ENCODE data around the gene SGPP1. TPM values are rescaled to one million over a fixed set of nuclear protein-coding genes. Genes with fewer than 3 reads are reported as not detected.
"Not testable (repeated sequence)": the region's sequence is repeated elsewhere in the genome, so short reads cannot be mapped to it uniquely, and the experiment has no call there.

Gene SGPP1
- total RNA-seq, 2 donors from 2014 or later = 23.1 to 24.4 TPM

DNA sequence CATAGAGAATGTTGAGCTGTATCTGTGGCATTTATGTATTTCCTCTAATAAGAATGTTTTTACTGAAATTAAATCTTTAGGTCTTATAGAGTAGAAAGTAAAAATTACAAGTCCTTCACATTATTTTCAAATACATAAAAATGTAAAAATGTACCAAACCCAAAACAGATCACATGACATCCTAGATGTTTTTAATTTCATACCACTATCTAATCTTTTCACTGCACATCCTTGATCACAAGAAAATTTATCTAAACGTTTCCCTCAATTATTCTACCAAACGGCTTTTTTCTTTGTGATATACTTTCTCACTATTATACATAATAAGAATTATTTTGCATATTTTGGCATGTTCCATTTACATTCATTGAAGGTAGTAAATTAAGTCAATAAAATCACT is 18.3 kb downstream of the SGPP1 start:
- ATAC-seq = no peak
- DNase-seq = no peak
- no peaks in the 10 kb centered on the region for H3K27me3 ChIP-seq
- no peaks in the 10 kb centered on the region for H3K4me1 ChIP-seq
- intact Hi-C loops (cut with DNase I) = no loop called here
- no peak for TF ChIP-seq POLR2A (IDR thresholded peaks at IDR 0.05)
- TF ChIP-seq CTCF (IDR thresholded peaks at IDR 0.05) = no peak
- H3K27ac ChIP-seq = no peak overlapping the region
- no peaks in the 10 kb centered on the region for H3K36me3 ChIP-seq (replicated peaks in 1 of 2; ENCODE audit: insufficient read depth in 1 of 2, low read depth in 2 of 2)
- H3K4me3 ChIP-seq = no peak overlapping the region
- 61 to 63% methylated on average over 2 of the region's 2 CpGs for WGBS, 2 donors
- H3K9me3 ChIP-seq = no peaks in the 10 kb centered on the region

GRCh38 chr14:63707216-63707615 is 20.6 kb downstream of the SGPP1 start:
- Histone ChIP-seq H3K27ac (no peak overlapping the region), H3K27me3 (no peaks in the 10 kb centered on the region), H3K4me3 (no peak overlapping the region), H3K4me1 (no peaks in the 10 kb centered on the region), H3K36me3 (replicated peaks in 1 of 2; ENCODE audit: insufficient read depth in 1 of 2, low read depth in 2 of 2) (no peaks in the 10 kb centered on the region), H3K9me3 (no peaks in the 10 kb centered on the region)
- intact Hi-C loops (cut with DNase I) = no loop called here
- DNase-seq (no peak), ATAC-seq (no peak)
- whole genome bisulfite sequencing, 2 donors = 93 to 97% methylated on average over 8 of the region's 8 CpGs
- TF ChIP-seq CTCF (IDR thresholded peaks at IDR 0.05) = no peak
- TF ChIP-seq POLR2A (IDR thresholded peaks at IDR 0.05) = no peak

GRCh38 chr14:63705561-63706070 is 22.2 kb downstream of the SGPP1 start:
- Histone ChIP-seq H3K4me1 (no peaks in the 10 kb centered on the region), H3K4me3 (no peak overlapping the region), H3K9me3 (no peaks in the 10 kb centered on the region), H3K27me3 (no peaks in the 10 kb centered on the region), H3K36me3 (replicated peaks in 1 of 2; ENCODE audit: insufficient read depth in 1 of 2, low read depth in 2 of 2) (no peaks in the 10 kb centered on the region), H3K27ac (no peak overlapping the region)
- DNase-seq (no peak), ATAC-seq (no peak)
- 88 to 95% methylated on average over 4 of the region's 4 CpGs for WGBS, 2 donors
- intact Hi-C loops (cut with DNase I) = no loop called here
- TF ChIP-seq POLR2A (IDR thresholded peaks at IDR 0.05) (no peak), CTCF (IDR thresholded peaks at IDR 0.05) (no peak)

GRCh38 chr14:63702530-63702929 is 25.3 kb downstream of the SGPP1 start:
- H3K36me3 ChIP-seq (replicated peaks in 1 of 2; ENCODE audit: insufficient read depth in 1 of 2, low read depth in 2 of 2); H3K9me3 ChIP-seq; ATAC-seq; H3K4me1 ChIP-seq; intact Hi-C loops (cut with DNase I); DNase-seq; H3K27me3 ChIP-seq; H3K4me3 ChIP-seq; H3K27ac ChIP-seq: not testable (repeated sequence)
- 96 to 97% methylated on average over 4 of the region's 4 CpGs for WGBS, 2 donors

GRCh38 chr14:63701606-63702299 is 26.1 kb downstream of the SGPP1 start:
- DNase-seq (no peak), ATAC-seq (no peak)
- H3K27ac ChIP-seq = no peak overlapping the region
- intact Hi-C loops (cut with DNase I) = no loop called here
- H3K4me1 ChIP-seq = no peaks in the 10 kb centered on the region
- TF ChIP-seq CTCF (IDR thresholded peaks at IDR 0.05) = no peak
- no peak for TF ChIP-seq POLR2A (IDR thresholded peaks at IDR 0.05)
- no peaks in the 10 kb centered on the region for H3K27me3 ChIP-seq
- 87 to 93% methylated on average over 2 of the region's 2 CpGs for WGBS, 2 donors
- no peak overlapping the region for H3K4me3 ChIP-seq
- peaks cover 0 to 2% of the 10 kb centered on the region in 2 donors for H3K36me3 ChIP-seq (replicated peaks in 1 of 2; ENCODE audit: insufficient read depth in 1 of 2, low read depth in 2 of 2)
- H3K9me3 ChIP-seq = no peaks in the 10 kb centered on the region
